CD4-positive, alpha-beta T cell treated with Interleukin-6 for 4 hours (primary cell): Measurements from ENCODE around the gene TMEM52.
A peak's percentile ranks its signal among the peaks of the same experiment; 100 is the strongest.
"Not testable (repeated sequence)": the region's sequence is repeated elsewhere in the genome, so short reads cannot be mapped to it uniquely, and the experiment has no call there.

Experiments used
- DNase-seq: peaks from one replicate; pipeline ENCODE4 v3.0.0-alpha.2; 2020; ENCODE audit warnings: mixed read lengths

The TMEM52 gene

GRCh38 chr1:1893291-1893985 lies 25.6 kb downstream of the TMEM52 start:
- DNase-seq, result no peak

- DNase-seq, result no peak
Observed at GRCh38 chr1:1892763-1893120, 26.3 kb downstream of the TMEM52 start.

- DNase-seq, result peak; percentile 23
Observed at GRCh38 chr1:1892079-1892762, 26.9 kb downstream of the TMEM52 start.

- peak; percentile 89 for DNase-seq
Observed at GRCh38 chr1:1891349-1892078, 27.6 kb downstream of the TMEM52 start.

- peak; percentile 86 for DNase-seq
Observed at GRCh38 chr1:1890506-1891348, 28.4 kb downstream of the TMEM52 start, which contains the start of gene GNB1. GNB1 (minus strand) TSS chr1:1891087; CDS start chr1:1825453, 65,634 bp downstream.

- DNase-seq, result peak; percentile 32
Observed at GRCh38 chr1:1889847-1890505, 29.1 kb downstream of the TMEM52 start.

- DNase-seq, result no peak
Observed at GRCh38 chr1:1889090-1889750, 29.9 kb downstream of the TMEM52 start.

GRCh38 chr1:1883890-1884289 lies 35.2 kb downstream of the TMEM52 start:
- not testable (repeated sequence) for DNase-seq

- no peak for DNase-seq
Observed at GRCh38 chr1:1883092-1883873, 35.8 kb downstream of the TMEM52 start.

GRCh38 chr1:1881727-1882126 lies 37.4 kb downstream of the TMEM52 start:
- no peak for DNase-seq

GRCh38 chr1:1880617-1881312 lies 38.3 kb downstream of the TMEM52 start:
- no peak for DNase-seq

- no peak for DNase-seq
Observed at GRCh38 chr1:1879942-1880341, 39.1 kb downstream of the TMEM52 start.

- DNase-seq, result no peak
Observed at GRCh38 chr1:1877865-1878436, 41.1 kb downstream of the TMEM52 start.

- no peak for DNase-seq
Observed at GRCh38 chr1:1876335-1876930, 42.6 kb downstream of the TMEM52 start.

- no peak for DNase-seq
Observed at GRCh38 chr1:1875932-1876331, 43.1 kb downstream of the TMEM52 start.

- no peak for DNase-seq
Observed at GRCh38 chr1:1874901-1875300, 44.2 kb downstream of the TMEM52 start.

GRCh38 chr1:1873186-1873585 lies 45.9 kb downstream of the TMEM52 start:
- no peak for DNase-seq

- no peak for DNase-seq
Observed at GRCh38 chr1:1872329-1872994, 46.6 kb downstream of the TMEM52 start.

- no peak for DNase-seq
Observed at GRCh38 chr1:1869469-1869868, 49.6 kb downstream of the TMEM52 start.
